Skeletal muscle cell (primary cell): Measurements from ENCODE around the gene NCAPG2.

ENCODE experiments used
- DNase-seq: peaks from one replicate; pipeline ENCODE4 v3.0.0-alpha.2; 2010; ENCODE audit warnings: low read depth
- H3K4me3 ChIP-seq: 2 replicates; pipeline ENCODE4 v1.5.1; 2011; ENCODE audit warnings: low read depth, mild to moderate bottlenecking, control low read depth, low read length, moderate library complexity

Gene NCAPG2

GRCh38 chr7:158734861-158735260 lies 30.3 kb upstream of the NCAPG2 start:
- no peak overlapping the region for H3K4me3 ChIP-seq
- DNase-seq = peak; percentile 27

- DNase-seq = no peak
- H3K4me3 ChIP-seq = no peak overlapping the region
Observed at GRCh38 chr7:158733775-158734494, 29.3 kb upstream of the NCAPG2 start.

DNA sequence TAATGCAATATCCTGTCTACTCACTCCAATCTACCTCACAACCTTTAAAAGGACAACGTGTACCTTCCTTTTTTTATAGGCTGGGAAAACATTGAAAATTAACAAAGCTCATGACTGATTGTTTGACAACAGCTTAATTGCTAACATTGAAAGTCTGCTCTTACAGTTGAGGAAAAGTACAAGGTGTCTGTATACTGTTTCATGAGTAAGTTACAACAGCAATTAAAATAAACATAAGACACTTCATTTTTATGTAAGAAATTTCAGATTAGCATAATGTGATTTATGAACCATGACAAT lies 28.6 kb upstream of the NCAPG2 start:
- DNase-seq = no peak
- H3K4me3 ChIP-seq = no peak overlapping the region

GRCh38 chr7:158732494-158733219 lies 28.1 kb upstream of the NCAPG2 start:
- DNase-seq = no peak
- no peak overlapping the region for H3K4me3 ChIP-seq

GRCh38 chr7:158731761-158732160 lies 27.2 kb upstream of the NCAPG2 start:
- no peak overlapping the region for H3K4me3 ChIP-seq
- DNase-seq = no peak

- no peak for DNase-seq
- no peak overlapping the region for H3K4me3 ChIP-seq
Observed at GRCh38 chr7:158730383-158731346, 26.1 kb upstream of the NCAPG2 start.

DNA sequence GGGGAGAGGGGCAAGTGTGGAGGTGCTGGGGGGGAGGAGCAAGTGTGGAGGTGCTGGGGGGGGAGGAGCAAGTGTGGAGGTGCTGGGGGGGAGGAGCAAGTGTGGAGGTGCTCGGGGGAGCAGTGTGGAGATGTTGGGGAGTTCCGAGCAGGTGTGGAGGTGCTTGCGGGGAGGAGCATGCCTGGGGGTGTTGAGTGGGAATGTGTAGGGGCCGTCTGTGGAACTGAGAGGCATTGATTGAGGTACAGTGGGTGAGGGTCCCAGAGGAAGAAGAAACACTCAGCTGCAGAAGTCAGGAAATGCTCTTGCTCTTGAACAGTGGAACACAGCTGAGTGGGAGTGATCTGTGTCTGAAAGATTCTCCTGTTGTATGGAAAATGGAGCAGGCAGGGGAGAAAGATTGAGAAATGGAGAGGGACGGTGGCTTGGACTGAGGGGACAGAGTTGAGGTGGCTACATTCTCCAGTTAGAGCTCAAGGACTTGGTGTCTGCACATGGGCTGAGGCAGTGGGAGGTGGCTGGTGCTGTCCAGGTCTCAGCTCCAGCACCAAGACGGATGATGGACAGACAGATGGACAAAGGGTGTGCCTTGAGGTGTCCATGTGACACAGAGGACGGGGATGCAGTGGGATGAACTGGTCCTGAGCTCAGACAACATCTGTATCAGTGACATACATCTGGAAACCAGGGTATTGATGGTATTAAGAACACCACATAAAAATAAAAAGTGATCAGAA lies 25.2 kb upstream of the NCAPG2 start:
- DNase-seq = no peak

GRCh38 chr7:158728911-158729645 lies 24.5 kb upstream of the NCAPG2 start:
- DNase-seq = no peak
- no peak overlapping the region for H3K4me3 ChIP-seq

More for the DNA sequence above, 25.2 kb upstream of the NCAPG2 start:
- no peak overlapping the region for H3K4me3 ChIP-seq

DNA sequence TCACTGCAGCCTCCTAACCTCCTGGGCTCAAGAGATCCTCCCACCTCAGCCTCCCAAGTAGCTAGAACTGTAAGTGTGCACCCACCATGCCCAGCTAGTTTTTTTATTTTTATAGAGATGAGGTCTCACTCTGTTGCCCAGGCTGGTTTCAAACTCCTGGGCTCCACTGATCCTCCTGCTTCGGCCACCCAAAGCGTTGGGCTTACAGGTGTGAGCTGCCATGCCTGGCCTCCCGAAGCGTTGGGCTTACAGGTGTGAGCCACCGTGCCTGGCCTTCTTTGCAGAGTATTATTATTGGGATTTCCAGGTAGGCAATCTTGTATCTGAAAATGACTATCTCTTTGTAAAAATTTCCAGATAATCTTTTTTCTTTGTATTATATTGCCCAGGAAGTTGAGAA lies 23.1 kb upstream of the NCAPG2 start:
- no peak overlapping the region for H3K4me3 ChIP-seq
- no peak for DNase-seq

GRCh38 chr7:158726277-158726807 lies 21.7 kb upstream of the NCAPG2 start:
- no peak for DNase-seq
- H3K4me3 ChIP-seq = no peak overlapping the region

- DNase-seq = no peak
- no peak overlapping the region for H3K4me3 ChIP-seq
Observed at GRCh38 chr7:158725506-158725800, 20.8 kb upstream of the NCAPG2 start.

- no peak for DNase-seq
- H3K4me3 ChIP-seq = no peak overlapping the region
Observed at GRCh38 chr7:158724658-158725505, 20.3 kb upstream of the NCAPG2 start.

GRCh38 chr7:158723714-158724385 lies 19.2 kb upstream of the NCAPG2 start:
- no peak for DNase-seq
- H3K4me3 ChIP-seq = no peak overlapping the region

GRCh38 chr7:158723266-158723665 lies 18.7 kb upstream of the NCAPG2 start:
- H3K4me3 ChIP-seq = no peak overlapping the region
- DNase-seq = no peak

- no peak for DNase-seq
- H3K4me3 ChIP-seq = no peak overlapping the region
Observed at GRCh38 chr7:158722574-158723237, 18.1 kb upstream of the NCAPG2 start.

DNA sequence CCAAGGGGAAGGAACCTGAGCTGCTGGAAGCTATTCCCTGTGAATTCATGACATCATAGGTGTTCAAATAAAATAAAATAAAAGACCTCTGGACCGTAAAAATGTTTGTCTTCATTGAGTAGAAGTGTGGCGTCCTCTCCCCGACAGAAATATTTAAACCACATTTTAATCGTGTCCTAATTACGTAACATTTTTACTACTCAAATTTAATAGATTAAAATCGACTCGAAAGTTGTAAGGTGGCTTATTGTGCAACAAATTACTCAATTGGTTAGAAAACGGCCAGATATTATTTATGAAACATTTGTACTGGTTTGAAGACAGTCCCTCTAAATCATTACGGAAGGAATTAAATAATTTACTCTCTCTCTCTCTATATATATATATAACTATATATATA lies 15.5 kb upstream of the NCAPG2 start:
- H3K4me3 ChIP-seq = no peak overlapping the region
- no peak for DNase-seq

DNA sequence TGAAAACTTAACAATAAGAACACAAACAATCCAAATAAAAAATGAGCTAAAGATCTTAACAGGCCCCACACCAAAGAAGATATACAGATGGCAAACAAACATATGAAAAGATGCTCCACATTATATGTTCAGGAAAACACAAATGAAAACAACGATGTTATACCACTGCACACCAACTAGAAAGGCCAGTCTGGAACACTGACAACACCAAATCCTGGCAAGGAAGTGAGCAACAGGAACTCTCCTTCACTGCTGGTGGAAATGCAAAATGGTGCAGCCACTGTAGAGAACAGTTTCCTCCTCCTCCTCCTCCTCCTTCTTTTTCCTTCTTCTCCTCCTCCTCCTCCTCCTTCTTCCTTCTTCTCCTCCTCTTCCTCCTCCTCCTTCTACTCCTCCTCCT lies 12.2 kb upstream of the NCAPG2 start:
- no peak for DNase-seq
- no peak overlapping the region for H3K4me3 ChIP-seq
